SK-N-SH (cell line): ENCODE data around the gene PFKL. TPM values are rescaled to one million over a fixed set of nuclear protein-coding genes. Genes with fewer than 3 reads are reported as not detected.

Experiments
- CTCF ChIA-PET: fragments of 300-600, 350-600 bp; formaldehyde crosslinking; extraction: SDS; loops from one replicate; lab custom pipeline; 2021; lab: Yijun Ruan, JAX
- POLR2A ChIA-PET: fragments of 350-600 bp; sonication (Branson Sonifier 250); formaldehyde crosslinking; extraction: SDS; loops from one replicate; lab custom pipeline; 2020; ENCODE audit warnings: antibody characterized with exemption, inconsistent platforms; lab: Yijun Ruan, JAX
- DNase-seq: peaks from one replicate; pipeline ENCODE4 v3.0.0; 2012
- H2AFZ ChIP-seq: fragments of 200-600 bp; sonication (generic); 2 replicates; pipeline ENCODE4 v1.8.1; 2016; ENCODE audit warnings: antibody characterized with exemption, mild to moderate bottlenecking, low read depth
- H3F3A ChIP-seq: fragments of 200-600 bp; sonication (generic); replicated peaks from 2 replicates; pipeline ENCODE3; 2016; ENCODE audit warnings: antibody characterized with exemption, mild to moderate bottlenecking; ENCODE audit not compliant: insufficient read depth
- H3K27ac ChIP-seq, 2 experiments: fragments of 200-500 bp in 1 of 2; fragments of 200-600 bp in 1 of 2; sonication (Bioruptor generic) in 1 of 2; sonication (generic), shearing (Covaris generic) in 1 of 2; 2 replicates each; pipeline versions ENCODE4 v1.5.1 to v1.6.1; 2014 to 2016; ENCODE audit warnings: low read depth in 2 of 2, inconsistent platforms in 1 of 2, low read length in 1 of 2, mild to moderate bottlenecking in 1 of 2, mixed read lengths in 1 of 2
- H3K27me3 ChIP-seq: fragments of 200-600 bp; sonication (generic), shearing (Covaris generic); 2 replicates; pipeline ENCODE4 v1.6.1; 2016; ENCODE audit warnings: mixed run types; ENCODE audit not compliant: insufficient read depth
- H3K36me3 ChIP-seq, 2 experiments: fragments of 200-500 bp in 1 of 2; fragments of 200-600 bp in 1 of 2; sonication (Bioruptor generic) in 1 of 2; sonication (generic) in 1 of 2; replicated peaks in 1 of 2; 2 replicates each; pipeline versions ENCODE3 to v1.5.1; 2014 to 2016; ENCODE audit warnings: low read length in 1 of 2, mild to moderate bottlenecking in 1 of 2; ENCODE audit not compliant: insufficient read depth in 2 of 2, control insufficient read depth in 1 of 2
- H3K4me1 ChIP-seq, 2 experiments: fragments of 200-500 bp in 1 of 2; fragments of 200-600 bp in 1 of 2; sonication (Bioruptor generic) in 1 of 2; sonication (generic), shearing (Covaris generic) in 1 of 2; 2 replicates each; pipeline versions ENCODE4 v1.5.1 to v1.6.1; 2014 to 2016; ENCODE audit warnings: low read depth in 1 of 2, low read length in 1 of 2, mixed run types in 1 of 2; ENCODE audit not compliant: insufficient read depth in 2 of 2, control insufficient read depth in 1 of 2
- H3K4me2 ChIP-seq: fragments of 200-600 bp; sonication (generic), shearing (Covaris generic); 2 replicates; pipeline ENCODE4 v1.6.1; 2017; ENCODE audit warnings: mixed run types
- H3K4me3 ChIP-seq, 2 experiments: fragments of 200-500 bp in 1 of 2; fragments of 200-600 bp in 1 of 2; sonication (Bioruptor generic) in 1 of 2; sonication (generic), shearing (Covaris generic) in 1 of 2; 2 replicates each; pipeline versions ENCODE4 v1.5.1 to v1.8.1; 2014 to 2016; ENCODE audit warnings: low read depth in 2 of 2, inconsistent platforms in 1 of 2, low read length in 1 of 2, mild to moderate bottlenecking in 1 of 2, mixed read lengths in 1 of 2, moderate library complexity in 1 of 2
- H3K79me2 ChIP-seq: fragments of 200-600 bp; sonication (generic); 2 replicates; pipeline ENCODE4 v1.8.1; 2017; ENCODE audit warnings: mild to moderate bottlenecking; ENCODE audit not compliant: insufficient read depth
- H3K9ac ChIP-seq: fragments of 200-600 bp; sonication (generic); 2 replicates; pipeline ENCODE4 v1.6.1; 2017; ENCODE audit warnings: mixed run types
- H3K9me2 ChIP-seq: fragments of 200-600 bp; sonication (generic); 2 replicates; pipeline ENCODE4 v1.6.1; 2017; ENCODE audit warnings: mixed run types
- H3K9me3 ChIP-seq: fragments of 200-600 bp; sonication (generic); 2 replicates; pipeline ENCODE4 v1.6.1; 2017; ENCODE audit warnings: mixed run types, mild to moderate bottlenecking, moderate library complexity
- H4K20me1 ChIP-seq: fragments of 200-600 bp; sonication (generic); 2 replicates; pipeline ENCODE4 v1.6.1; 2017; ENCODE audit warnings: mild to moderate bottlenecking, mixed run types; ENCODE audit not compliant: insufficient read depth
- ELF1 ChIP-seq: IDR thresholded peaks from 2 replicates; pipeline ENCODE4 v1.4.0; 2012
- FOXJ3 ChIP-seq: sonication (generic); formaldehyde crosslinking; IDR thresholded peaks from 2 replicates; pipeline ENCODE4 v1.5.1; 2020; ENCODE audit warnings: mild to moderate bottlenecking, missing genetic modification reagents
- FOXM1 ChIP-seq: IDR thresholded peaks from 2 replicates; pipeline ENCODE4 v1.4.0; 2012; ENCODE audit warnings: low read depth, mild to moderate bottlenecking
- MAX ChIP-seq: IDR thresholded peaks from 2 replicates; pipeline ENCODE4 v1.4.0; 2012; ENCODE audit warnings: low read depth
- MXI1 ChIP-seq: IDR thresholded peaks from 2 replicates; pipeline ENCODE4 v1.6.1; 2012; ENCODE audit warnings: mild to moderate bottlenecking, low read depth, low read length, improper control_type of control experiment
- NFIC ChIP-seq: IDR thresholded peaks from 2 replicates; pipeline ENCODE4 v1.4.0; 2012; ENCODE audit warnings: borderline replicate concordance
- POLR2AphosphoS5 ChIP-seq: IDR thresholded peaks from 2 replicates; pipeline ENCODE4 v1.6.1; 2012; ENCODE audit warnings: low read depth, low read length
- RCOR1 ChIP-seq: fragments of 150-350 bp; IDR thresholded peaks from 2 replicates; pipeline ENCODE4 v1.6.1; 2017; ENCODE audit warnings: antibody characterized with exemption, low read length
- RFX5 ChIP-seq: IDR thresholded peaks from 2 replicates; pipeline ENCODE4 v1.6.1; 2012; ENCODE audit warnings: mild to moderate bottlenecking, improper control_type of control experiment, low read length
- RXRA ChIP-seq: IDR thresholded peaks from 2 replicates; pipeline ENCODE4 v1.4.0; 2012; ENCODE audit warnings: low read depth, mild to moderate bottlenecking, borderline replicate concordance
- YY1 ChIP-seq: IDR thresholded peaks from 2 replicates; pipeline ENCODE4 v1.4.0; 2012; ENCODE audit warnings: low read depth, mild to moderate bottlenecking
- WGBS: methylation state at CpG from one replicate; pipeline ENCODE4 v1.1.6; 2017; ENCODE audit warnings: low lambda C conversion rate; 5-methylcytosine and 5-hydroxymethylcytosine counted together
- polyA plus RNA-seq, 3 experiments: library from polyadenylated mRNA; depleted of rRNA; stranded (reverse); fragments of >200 nt; gene quantifications; 2 replicates each; pipeline ENCODE4 v1.2.3, GENCODE V29; 2012
- TF ChIP-seq, protein P1 (sequence below): IDR thresholded peaks from 2 replicates; pipeline ENCODE4 v1.4.0; 2012; ENCODE audit warnings: low read depth, borderline replicate concordance

The PFKL gene
- polyA plus RNA-seq, 1 of the 3 experiments (the other 2 are of a cell fraction) = 118 TPM

- H3K4me2 ChIP-seq = no peak overlapping the region; the same call in 1 of the 2 replicates
- no peak overlapping the region for H3K27ac ChIP-seq
- no peaks in the 10 kb centered on the region for H3K9me2 ChIP-seq
- TF ChIP-seq FOXJ3 (no peak), ELF1 (no peak)
- POLR2A ChIA-PET = no interaction called here
- CTCF ChIA-PET = interaction anchor here (0.9 to 3.2 kb wide), 2 partner anchors 12 to 194 kb away, joined by 3 to 21 read pairs; no protein-coding TSS in a partner anchor
- no peak for DNase-seq
- H2AFZ ChIP-seq = no peak overlapping the region
- H3K9ac ChIP-seq = no peak overlapping the region
- H3F3A ChIP-seq = no peaks in the 10 kb centered on the region
- H3K9me3 ChIP-seq = no peaks in the 10 kb centered on the region
- no peaks in the 10 kb centered on the region for H4K20me1 ChIP-seq
- WGBS = 48% methylated on average over 14 of the region's 21 CpGs
- no peaks in the 10 kb centered on the region for H3K79me2 ChIP-seq
- no peaks in the 10 kb centered on the region; the same call in 1 of the 2 replicates for H3K27me3 ChIP-seq
- no peak overlapping the region for H3K4me3 ChIP-seq
- no peaks in the 10 kb centered on the region for H3K4me1 ChIP-seq
- no peaks in the 10 kb centered on the region for H3K36me3 ChIP-seq
These were observed 13.7 kb upstream of the PFKL start for GRCh38 chr21:44286086-44286715.

GRCh38 chr21:44286716-44287632, 12.9 kb upstream of the PFKL start:
- 80% methylated on average over 3 of the region's 31 CpGs for WGBS
- no peak overlapping the region for H3K27ac ChIP-seq
- no peak overlapping the region for H3K9ac ChIP-seq
- H3K9me3 ChIP-seq = no peaks in the 10 kb centered on the region
- H2AFZ ChIP-seq = no peak overlapping the region
- H3K79me2 ChIP-seq = no peaks in the 10 kb centered on the region
- H3K4me2 ChIP-seq = no peak overlapping the region
- no peak for TF ChIP-seq POLR2AphosphoS5
- no peak for TF ChIP-seq NFIC
- TF ChIP-seq, protein P1, sequence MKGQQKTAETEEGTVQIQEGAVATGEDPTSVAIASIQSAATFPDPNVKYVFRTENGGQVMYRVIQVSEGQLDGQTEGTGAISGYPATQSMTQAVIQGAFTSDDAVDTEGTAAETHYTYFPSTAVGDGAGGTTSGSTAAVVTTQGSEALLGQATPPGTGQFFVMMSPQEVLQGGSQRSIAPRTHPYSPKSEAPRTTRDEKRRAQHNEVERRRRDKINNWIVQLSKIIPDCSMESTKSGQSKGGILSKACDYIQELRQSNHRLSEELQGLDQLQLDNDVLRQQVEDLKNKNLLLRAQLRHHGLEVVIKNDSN = no peak
- TF ChIP-seq YY1 = no peak
- TF ChIP-seq MXI1 = no peak
- TF ChIP-seq RXRA = no peak
- no peak for TF ChIP-seq MAX
- TF ChIP-seq FOXM1 = no peak
- no peak for TF ChIP-seq RFX5
- no peak for TF ChIP-seq RCOR1
- TF ChIP-seq, all 33 proteins: peak for 0
- H4K20me1 ChIP-seq = no peaks in the 10 kb centered on the region
- H3K4me3 ChIP-seq = no peak overlapping the region
- H3K27me3 ChIP-seq = no peaks in the 10 kb centered on the region; the same call in 1 of the 2 replicates
- no peaks in the 10 kb centered on the region for H3K9me2 ChIP-seq
- no peaks in the 10 kb centered on the region for H3K36me3 ChIP-seq
- no peaks in the 10 kb centered on the region for H3F3A ChIP-seq
- CTCF ChIA-PET = interaction anchor here (0.9 to 3.2 kb wide), 2 partner anchors 11 to 193 kb away, joined by 3 to 21 read pairs; no protein-coding TSS in a partner anchor
- no peak for DNase-seq
- POLR2A ChIA-PET = no interaction called here
- H3K4me1 ChIP-seq = no peaks in the 10 kb centered on the region
